Duodenal mucosa (tissue), 2 donors: ENCODE measurements around the gene TBX5.

Experiments
- H3K27ac ChIP-seq: one replicate; pipeline ENCODE4 v1.7.0; 2013; ENCODE audit warnings: low read depth, low read length
- H3K27me3 ChIP-seq, 2 donors: one replicate each; pipeline ENCODE4 v1.7.0; 2013; ENCODE audit warnings: low read length in 2 of 2, control low read depth in 1 of 2; ENCODE audit not compliant: insufficient read depth in 2 of 2, control insufficient read depth in 1 of 2
- H3K36me3 ChIP-seq, 2 donors: one replicate each; pipeline ENCODE4 v1.7.0; 2013; ENCODE audit warnings: low read length in 2 of 2, control low read depth in 1 of 2; ENCODE audit not compliant: insufficient read depth in 2 of 2, control insufficient read depth in 1 of 2
- H3K4me1 ChIP-seq, 2 donors: one replicate each; pipeline ENCODE4 v1.7.0; 2013; ENCODE audit warnings: low read length in 2 of 2, control low read depth in 1 of 2; ENCODE audit not compliant: insufficient read depth in 2 of 2, control insufficient read depth in 1 of 2
- H3K4me3 ChIP-seq, 2 donors: one replicate each; pipeline ENCODE4 v1.7.0; 2013; ENCODE audit warnings: low read length in 2 of 2, low read depth in 1 of 2
- H3K9ac ChIP-seq, 2 donors: one replicate each; pipeline ENCODE4 v1.7.0; 2013; ENCODE audit warnings: low read length in 2 of 2, low read depth in 1 of 2
- H3K9me3 ChIP-seq, 2 donors: one replicate each; pipeline ENCODE4 v1.7.0; 2013; ENCODE audit warnings: low read length in 2 of 2, control low read depth in 1 of 2; ENCODE audit not compliant: control insufficient read depth in 1 of 2

The TBX5 gene

DNA sequence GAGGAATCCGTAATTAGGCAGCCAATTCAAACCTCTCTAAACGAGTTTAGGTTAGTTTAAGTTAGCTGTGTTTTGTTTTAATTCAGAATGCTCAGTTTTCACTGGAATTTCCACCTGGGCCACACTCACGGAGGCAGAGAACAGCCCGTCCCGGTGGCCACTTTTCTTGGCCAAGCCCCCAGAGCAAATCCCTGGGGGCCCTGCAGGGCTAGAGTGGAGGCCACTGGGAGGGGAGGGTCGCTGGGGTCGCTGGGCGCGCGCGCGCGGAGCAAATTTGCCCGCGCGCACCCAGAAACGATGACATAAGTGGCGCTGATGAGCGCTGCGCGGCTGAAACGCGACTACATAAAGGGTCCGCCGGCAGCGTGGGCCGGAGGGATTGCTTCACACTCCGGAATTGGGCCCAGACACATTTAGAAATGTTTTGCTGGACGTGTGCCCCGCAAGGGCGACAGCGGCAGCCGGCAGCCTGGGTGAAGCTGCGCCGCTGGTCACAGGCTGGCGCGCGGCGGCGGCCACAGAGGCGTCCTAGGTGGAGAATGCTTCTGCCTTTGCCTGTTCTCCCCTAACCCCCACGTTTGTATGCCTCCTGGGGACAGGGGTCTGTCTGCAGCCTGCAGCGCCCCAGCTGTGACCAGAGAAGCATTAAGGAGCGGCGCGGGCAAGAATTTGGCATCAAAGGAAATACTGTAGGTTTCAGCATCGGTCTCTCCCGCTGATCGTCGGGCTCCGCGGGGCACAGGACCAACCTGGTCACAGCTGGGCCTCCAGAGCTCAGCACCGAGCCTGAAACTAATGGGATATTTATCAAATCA, 37.9 kb upstream of the TBX5 start:
- no peak overlapping the region for H3K27ac ChIP-seq
- no peaks in the 10 kb centered on the region for H3K36me3 ChIP-seq
- H3K4me1 ChIP-seq = no peaks in the 10 kb centered on the region
- H3K4me3 ChIP-seq = no peak overlapping the region
- H3K27me3 ChIP-seq = peaks cover 81 to 85% of the 10 kb centered on the region in 2 donors
- H3K9me3 ChIP-seq = no peaks in the 10 kb centered on the region
- H3K9ac ChIP-seq = no peak overlapping the region

DNA sequence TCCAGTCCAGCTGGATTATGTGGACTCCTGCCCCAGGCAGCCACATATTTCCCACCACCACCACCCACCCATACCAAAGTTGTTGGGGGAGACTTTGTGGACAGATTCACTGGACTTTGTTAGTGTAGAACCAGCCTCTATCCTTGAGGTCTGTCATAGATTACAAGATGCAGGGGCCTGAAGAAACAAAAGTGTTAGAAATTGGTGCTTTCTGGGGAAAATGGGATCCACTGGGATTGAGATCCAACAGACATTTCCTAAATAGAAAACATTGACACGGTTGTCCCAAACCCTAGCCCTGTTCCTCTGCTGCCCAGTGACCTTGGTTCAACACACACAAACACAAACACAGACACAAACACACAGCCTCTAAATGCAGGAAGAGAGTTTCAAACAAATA, 36.6 kb upstream of the TBX5 start:
- Histone ChIP-seq H3K9me3 (no peaks in the 10 kb centered on the region), H3K9ac (no peak overlapping the region), H3K4me3 (no peak overlapping the region), H3K27me3 (peaks cover 78 to 86% of the 10 kb centered on the region in 2 donors), H3K27ac (no peak overlapping the region), H3K4me1 (no peaks in the 10 kb centered on the region), H3K36me3 (no peaks in the 10 kb centered on the region)

DNA sequence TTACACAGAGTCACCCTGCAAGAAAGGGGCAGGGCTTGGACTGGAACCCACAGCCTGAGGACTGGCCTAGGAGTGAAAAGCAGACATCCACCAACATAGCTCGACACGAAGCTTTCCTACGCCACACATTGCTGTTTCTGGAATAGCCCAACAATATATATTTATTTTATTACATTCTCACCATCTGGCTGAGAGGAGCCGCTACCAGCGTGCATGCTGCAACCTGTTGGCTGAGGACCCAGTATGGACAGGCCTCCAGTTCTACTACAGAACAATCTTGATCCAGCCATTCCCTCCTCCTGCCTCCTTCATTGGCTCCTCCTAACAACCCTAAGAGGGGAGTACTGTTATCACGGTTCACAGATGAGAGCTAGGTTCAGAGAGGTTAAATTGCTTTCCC, 35.6 kb upstream of the TBX5 start:
- Histone ChIP-seq H3K27ac (no peak overlapping the region), H3K27me3 (peaks cover 71 to 81% of the 10 kb centered on the region in 2 donors), H3K9me3 (no peaks in the 10 kb centered on the region), H3K9ac (no peak overlapping the region), H3K36me3 (no peaks in the 10 kb centered on the region), H3K4me1 (no peaks in the 10 kb centered on the region), H3K4me3 (no peak overlapping the region)

DNA sequence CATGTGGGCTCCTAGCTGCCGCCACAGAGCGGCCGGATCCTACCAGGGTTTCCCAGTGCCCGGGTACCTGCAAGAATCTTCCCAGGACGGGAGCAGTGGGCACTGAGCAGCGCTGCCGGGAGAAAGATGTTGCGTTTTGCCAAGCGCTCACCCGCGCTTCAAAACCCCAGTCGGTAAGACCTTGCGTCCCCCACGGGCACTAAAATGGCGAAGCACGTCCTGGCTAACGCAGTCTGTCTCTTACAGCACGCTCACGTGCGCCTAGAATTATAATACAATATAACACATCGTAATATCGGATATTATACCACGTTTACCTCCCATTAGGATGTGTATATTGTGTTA, 35.1 kb upstream of the TBX5 start:
- no peaks in the 10 kb centered on the region for H3K9me3 ChIP-seq
- H3K27ac ChIP-seq = no peak overlapping the region
- no peaks in the 10 kb centered on the region for H3K4me1 ChIP-seq
- peaks cover 66 to 75% of the 10 kb centered on the region in 2 donors for H3K27me3 ChIP-seq
- no peaks in the 10 kb centered on the region for H3K36me3 ChIP-seq
- H3K4me3 ChIP-seq = no peak overlapping the region
- H3K9ac ChIP-seq = no peak overlapping the region

DNA sequence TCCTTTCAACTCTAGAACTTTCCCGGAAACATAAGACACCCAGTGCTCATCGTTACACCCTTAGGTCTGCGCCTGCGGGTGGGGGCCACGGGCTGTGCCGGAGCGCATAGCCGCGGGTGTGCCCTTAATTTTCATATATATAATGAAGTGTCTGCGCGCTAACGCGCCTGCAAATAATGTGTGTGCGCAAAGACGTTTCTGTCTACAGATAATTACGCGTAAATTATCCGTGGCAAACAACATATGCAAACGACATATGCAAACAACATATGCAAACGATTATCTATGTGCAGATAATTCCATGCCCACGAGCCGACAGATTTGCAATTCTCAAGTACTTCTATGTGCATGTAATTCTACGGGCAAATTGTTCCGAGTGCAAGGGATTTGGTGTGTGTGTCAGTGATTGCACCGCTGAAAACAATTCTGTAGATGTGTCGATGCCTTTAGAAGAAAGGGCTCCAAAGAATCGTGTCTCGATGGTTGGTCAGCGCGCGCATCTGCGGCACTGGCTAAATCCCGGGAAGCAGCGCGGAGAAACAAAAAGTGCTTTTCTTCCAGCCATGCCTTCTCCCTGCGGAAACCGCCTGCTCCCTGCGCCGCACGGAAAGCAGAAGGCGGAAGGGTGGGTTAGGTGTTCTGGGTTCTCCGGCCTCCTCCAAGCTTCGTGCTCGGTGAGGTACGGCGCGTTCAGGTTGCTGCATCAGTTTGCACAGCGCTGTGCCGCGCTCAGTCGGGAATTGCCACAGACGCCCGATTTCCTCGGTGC, 34.5 kb upstream of the TBX5 start:
- no peaks in the 10 kb centered on the region for H3K36me3 ChIP-seq
- peaks cover 63 to 72% of the 10 kb centered on the region in 2 donors for H3K27me3 ChIP-seq
- no peak overlapping the region for H3K4me3 ChIP-seq
- no peaks in the 10 kb centered on the region for H3K9me3 ChIP-seq
- no peak overlapping the region for H3K9ac ChIP-seq
- H3K4me1 ChIP-seq = no peaks in the 10 kb centered on the region
- no peak overlapping the region for H3K27ac ChIP-seq

DNA sequence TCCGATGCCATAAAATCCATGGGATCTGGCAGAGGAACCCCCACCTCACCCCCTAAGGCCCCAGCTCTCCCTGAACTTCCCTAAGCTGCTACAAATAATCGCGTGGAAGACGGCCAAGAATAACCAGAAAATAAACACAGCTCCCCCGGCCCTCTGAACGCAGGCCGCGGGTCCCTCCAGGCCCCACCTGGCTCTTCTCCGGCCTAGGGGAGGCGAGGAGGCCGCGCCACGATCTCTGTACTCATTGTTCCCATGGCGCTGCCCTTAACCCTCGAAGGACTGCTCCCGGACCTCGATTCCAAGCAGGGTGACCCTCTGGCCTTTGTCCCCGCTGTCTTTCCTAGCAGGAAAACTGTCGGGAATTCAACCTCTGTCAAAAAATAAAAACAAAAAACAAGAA, 33.9 kb upstream of the TBX5 start:
- Histone ChIP-seq H3K4me3 (no peak overlapping the region), H3K9ac (no peak overlapping the region), H3K36me3 (no peaks in the 10 kb centered on the region), H3K27ac (no peak overlapping the region), H3K27me3 (peaks cover 61 to 69% of the 10 kb centered on the region in 2 donors), H3K9me3 (no peaks in the 10 kb centered on the region), H3K4me1 (no peaks in the 10 kb centered on the region)

DNA sequence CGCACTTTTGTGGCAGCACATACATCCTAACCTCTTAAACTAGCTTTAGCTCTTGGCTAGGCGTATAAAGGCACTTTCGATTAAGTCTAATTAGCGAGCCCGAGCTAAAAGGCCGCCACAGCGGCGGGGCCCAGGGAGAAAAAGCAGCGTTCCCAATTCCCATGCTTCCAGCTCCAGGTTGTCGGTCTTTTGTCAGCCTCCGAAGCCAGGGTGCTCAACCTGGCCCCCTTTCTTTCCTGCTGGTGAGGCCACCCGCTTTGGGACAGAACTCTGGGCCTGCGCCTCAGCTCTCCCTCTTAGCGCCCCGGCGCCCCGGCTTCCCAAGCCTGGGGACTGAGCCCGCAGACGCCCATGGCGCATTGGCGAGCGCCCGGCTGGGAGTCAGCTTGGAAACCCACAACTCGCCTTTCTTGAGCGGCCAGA, 33.3 kb upstream of the TBX5 start:
- no peak overlapping the region for H3K27ac ChIP-seq
- H3K4me3 ChIP-seq = no peak overlapping the region
- H3K9me3 ChIP-seq = no peaks in the 10 kb centered on the region
- H3K27me3 ChIP-seq = peaks cover 55 to 64% of the 10 kb centered on the region in 2 donors
- no peaks in the 10 kb centered on the region for H3K4me1 ChIP-seq
- H3K9ac ChIP-seq = no peak overlapping the region
- H3K36me3 ChIP-seq = no peaks in the 10 kb centered on the region

DNA sequence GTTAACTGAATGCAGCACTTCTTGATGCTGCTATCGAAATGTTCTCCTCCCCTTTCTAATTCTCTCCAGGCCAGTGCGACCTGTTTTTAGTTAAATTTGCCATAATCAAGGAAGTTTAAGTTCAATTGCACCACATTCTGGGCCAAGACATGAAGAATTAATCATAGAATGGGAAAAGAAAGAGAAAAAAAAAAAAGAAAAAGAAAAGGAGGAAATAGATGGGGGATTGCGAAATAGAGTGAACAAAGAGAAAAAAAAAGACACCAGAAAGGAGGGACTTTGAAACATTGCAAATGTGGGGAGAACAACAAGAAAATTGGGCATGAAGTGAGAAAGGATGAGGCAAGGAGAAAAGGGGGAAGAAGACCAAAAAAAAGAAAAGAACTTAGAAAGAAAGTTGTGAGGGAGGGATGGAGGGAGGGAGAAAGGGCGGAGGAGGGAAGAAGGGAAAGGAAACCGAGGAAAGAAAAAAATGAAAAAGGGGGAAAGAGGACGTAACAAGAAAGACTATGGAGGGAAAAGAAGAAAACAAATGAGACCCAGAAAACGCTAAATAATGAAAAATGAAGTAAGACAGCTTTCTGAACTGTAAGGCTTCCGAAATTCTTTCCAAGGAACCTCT, 32.8 kb upstream of the TBX5 start:
- no peaks in the 10 kb centered on the region for H3K36me3 ChIP-seq
- H3K27ac ChIP-seq = no peak overlapping the region
- no peaks in the 10 kb centered on the region for H3K9me3 ChIP-seq
- no peaks in the 10 kb centered on the region for H3K4me1 ChIP-seq
- peaks cover 50 to 59% of the 10 kb centered on the region in 2 donors for H3K27me3 ChIP-seq
- no peak overlapping the region for H3K4me3 ChIP-seq
- no peak overlapping the region for H3K9ac ChIP-seq

DNA sequence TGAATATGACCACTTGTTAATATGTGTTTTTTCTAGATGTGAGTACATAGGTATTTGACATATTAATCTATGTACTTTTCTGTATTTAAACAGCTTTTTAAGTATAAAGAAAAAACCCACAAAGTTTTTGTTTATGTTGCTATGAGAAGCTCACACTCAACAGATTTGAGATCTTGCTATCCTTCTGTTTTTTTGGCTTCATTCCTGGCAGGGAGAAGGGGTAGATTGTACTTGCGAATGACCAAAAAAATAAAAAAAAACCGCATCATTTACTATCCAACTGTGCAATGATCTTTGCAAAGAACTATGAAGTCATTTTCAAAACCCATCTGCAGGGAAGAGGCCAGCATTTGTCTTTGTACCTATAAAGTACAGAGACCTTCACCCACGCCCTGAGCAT, 28.4 kb upstream of the TBX5 start:
- Histone ChIP-seq H3K27ac (no peak overlapping the region), H3K9me3 (no peaks in the 10 kb centered on the region), H3K9ac (no peak overlapping the region), H3K36me3 (no peaks in the 10 kb centered on the region), H3K4me1 (no peaks in the 10 kb centered on the region), H3K27me3 (peaks cover 16 to 19% of the 10 kb centered on the region in 2 donors), H3K4me3 (no peak overlapping the region)

DNA sequence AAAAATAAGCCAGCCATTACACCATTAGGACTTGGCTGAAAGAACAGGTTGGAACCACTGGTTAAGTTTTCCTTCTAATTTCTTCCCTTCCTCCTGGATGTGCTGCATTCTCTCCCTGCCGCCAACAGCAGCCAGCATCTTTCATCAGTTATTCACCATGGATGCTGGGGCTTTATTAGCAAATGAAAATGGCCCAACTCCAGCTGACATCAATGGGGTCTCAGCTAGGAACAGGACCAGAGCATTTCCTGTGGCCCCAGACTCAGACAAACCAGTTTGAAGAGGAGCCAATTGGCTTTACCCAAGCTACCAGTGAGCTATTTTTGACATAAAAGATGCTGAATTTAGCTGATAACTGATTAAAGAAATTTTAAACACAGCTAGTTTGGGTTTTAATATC, 26.0 kb upstream of the TBX5 start:
- no peak overlapping the region for H3K27ac ChIP-seq
- no peaks in the 10 kb centered on the region for H3K9me3 ChIP-seq
- no peaks in the 10 kb centered on the region for H3K36me3 ChIP-seq
- no peak overlapping the region for H3K4me3 ChIP-seq
- no peak overlapping the region for H3K9ac ChIP-seq
- peaks cover 0 to 4% of the 10 kb centered on the region in 2 donors for H3K27me3 ChIP-seq
- H3K4me1 ChIP-seq = no peaks in the 10 kb centered on the region
